HG03103 (cell line): Measurements from ENCODE around the gene BIN2.
"Not testable (repeated sequence)": the region's sequence is repeated elsewhere in the genome, so short reads cannot be mapped to it uniquely, and the experiment has no call there.

Source experiments
- ATAC-seq: cut with Tn5 transposase; IDR thresholded peaks from one replicate; pipeline ENCODE4 v1.9.1; 2021; ENCODE audit warnings: low read depth; ENCODE audit not compliant: unreplicated experiment

Gene BIN2

DNA sequence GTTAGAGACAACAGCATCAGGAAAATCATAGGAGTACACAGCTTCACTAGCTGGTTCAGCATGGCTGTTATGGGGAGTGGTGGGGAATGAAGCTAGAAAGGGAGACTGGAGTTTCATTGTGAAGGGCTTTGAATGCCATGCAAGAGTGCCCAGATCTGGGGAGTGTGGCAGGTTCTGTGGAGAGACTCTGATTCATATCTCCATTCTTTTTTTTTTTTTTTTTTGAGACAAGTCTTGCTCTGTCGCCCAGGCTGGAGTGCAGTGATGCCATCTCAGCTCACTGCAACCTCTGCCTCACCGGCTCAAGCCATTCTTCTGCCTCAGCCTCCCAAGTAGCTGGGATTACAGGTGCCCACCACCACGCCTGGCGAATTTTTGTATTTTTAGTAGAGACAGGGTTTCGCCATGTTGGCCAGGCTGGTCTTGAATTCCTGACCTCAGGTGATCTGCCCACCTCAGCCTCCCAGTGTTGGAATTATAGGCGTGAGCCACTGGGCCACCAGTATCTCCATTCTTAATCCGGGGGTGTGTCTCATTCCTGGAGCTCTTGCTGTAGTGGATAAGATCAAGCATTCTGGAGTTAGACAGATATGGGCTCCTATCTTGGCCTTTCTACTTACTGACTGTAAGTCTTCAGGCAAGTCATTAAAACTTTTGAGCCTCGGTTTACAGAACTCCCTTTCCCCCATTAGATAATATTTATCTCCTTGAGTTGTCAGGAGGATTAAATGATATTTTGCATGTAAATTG, 5.7 kb downstream of the BIN2 start:
- ATAC-seq: not testable (repeated sequence)

DNA sequence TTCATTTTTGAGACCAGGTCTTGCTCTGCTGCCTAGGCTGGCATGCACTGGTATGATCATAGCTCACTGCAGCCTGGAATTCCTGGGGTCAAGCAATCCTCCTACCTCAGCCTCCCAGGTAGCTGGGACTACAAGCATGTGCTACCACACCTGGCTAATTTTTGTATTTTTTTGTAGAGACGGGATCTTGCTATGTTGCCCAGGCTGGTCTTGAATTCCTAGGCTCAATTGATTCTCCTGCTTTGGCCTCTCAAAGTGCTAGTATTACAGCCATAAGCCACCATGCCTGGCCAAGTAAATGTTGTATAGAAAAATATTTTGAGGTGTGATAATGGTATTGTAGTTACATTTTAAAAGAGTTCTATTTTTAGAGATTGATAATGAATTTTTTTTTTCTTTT, 12.6 kb downstream of the BIN2 start:
- ATAC-seq: no peak

DNA sequence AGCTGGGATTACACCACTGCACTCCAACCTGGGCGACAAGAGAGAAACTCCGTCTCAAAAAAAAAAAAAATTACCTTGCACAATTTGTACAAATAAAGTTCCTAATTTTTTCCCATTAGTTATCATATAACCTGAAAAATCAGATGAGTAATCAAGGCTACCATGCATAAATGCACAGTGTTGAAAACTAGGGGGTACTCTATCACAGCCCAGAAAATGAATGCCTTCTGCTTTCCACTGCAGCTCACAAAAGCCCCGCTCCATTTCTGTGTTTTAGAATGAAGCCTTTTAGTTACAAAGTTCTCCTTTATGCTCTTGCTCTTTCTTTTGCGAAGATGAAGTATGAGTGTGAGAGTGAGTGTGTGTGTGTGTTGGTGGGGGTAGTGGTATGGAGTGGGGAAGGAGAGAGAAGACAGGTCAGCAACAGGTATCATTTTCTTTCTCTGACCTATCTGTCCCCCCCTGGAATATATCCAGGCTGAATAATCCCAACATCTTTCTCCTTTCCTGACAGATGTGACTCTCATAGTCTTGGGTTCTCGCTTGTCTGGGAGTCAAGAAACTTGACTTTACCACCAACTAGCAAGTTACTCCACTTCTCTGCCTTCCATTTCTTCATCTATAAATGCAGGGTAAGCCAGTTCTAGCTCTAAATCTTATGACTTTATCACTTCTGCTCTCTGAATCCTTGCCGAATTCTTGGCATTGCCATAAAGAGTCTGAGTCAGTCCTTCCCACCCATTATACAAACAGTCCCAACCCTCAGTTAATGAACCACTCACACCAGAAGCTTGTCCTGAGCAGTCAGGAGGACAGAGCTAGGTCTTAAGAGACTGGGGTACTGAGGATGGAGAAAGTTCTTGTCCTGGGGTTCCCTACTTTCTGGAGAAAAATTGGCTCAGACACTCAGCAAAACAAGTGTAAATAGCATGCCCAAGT, 16.1 kb downstream of the BIN2 start:
- ATAC-seq: no peak

DNA sequence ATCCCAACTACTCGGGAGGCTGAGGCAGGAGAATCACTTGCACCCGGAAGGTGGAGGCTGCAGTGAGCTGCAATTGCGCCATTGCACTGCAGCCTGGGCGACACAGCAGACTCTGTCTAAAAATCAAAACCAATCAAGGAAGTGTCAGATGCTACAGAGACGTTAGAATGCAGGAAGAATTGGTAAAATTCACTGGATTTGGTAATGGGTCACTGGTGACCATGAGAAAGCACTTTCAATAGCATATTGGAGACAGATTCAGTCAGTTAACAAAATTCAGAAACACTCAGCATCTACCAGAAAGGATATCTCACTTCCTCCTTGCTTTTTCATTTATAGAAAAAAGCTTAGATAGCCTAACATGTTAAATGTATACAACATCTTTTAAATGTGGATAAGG, 17.5 kb downstream of the BIN2 start:
- ATAC-seq: no peak

DNA sequence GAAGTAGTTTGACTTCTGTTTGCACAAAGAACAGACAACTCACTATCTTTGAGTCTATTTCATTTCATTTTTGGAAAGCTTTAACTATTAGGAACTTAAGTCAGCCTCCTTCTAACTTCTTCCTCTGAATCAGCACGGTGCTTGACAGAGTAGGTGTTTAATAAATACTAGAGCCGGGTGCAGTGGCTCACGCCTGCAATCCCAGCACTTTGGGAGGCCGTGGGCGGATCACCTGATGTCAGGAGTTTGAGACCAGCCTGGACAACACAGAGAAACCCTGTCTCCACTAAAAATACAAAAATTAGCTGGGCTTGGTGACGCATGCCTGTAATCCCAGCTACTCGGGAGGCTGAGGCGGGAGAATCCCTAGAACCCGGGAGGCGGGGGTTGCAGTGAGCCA, 23.2 kb downstream of the BIN2 start:
- ATAC-seq: not testable (repeated sequence)

DNA sequence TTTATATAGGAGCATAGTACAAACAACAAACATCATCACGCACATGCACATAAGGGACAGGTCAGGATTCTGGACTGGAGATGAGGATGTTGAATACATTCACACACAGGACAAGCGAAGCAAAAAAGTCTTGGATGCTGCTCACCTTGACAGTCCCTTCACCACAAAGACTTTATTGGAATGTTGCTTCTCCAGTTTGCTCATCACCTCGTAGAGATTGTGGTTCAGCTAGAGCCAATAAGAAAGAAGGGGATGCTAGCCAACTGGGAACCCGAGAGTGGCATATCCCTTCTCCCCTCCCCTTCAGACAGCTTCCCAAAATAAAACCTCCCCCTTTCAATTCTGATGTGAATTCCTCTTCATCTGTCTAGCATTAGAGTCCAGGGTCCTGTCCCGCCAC, 28.3 kb downstream of the BIN2 start:
- no peak for ATAC-seq

DNA sequence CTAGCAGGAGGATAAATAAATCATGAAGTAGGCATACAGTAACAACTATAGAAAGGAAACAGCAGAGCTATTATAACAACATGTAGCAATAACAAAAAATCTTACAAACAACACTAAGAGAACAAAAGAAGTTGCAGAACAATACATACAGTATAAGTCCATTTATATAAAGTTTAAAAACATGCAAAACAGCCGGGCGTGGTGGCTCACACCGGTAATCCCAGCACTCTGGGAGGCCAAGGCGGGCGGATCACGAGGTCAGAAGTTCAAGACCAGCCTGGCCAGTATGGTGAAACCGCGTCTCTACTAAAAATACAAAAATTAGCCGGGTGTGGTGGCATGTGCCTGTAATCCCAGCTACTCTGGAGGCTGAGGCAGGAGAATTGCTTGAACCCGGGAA, 29.9 kb downstream of the BIN2 start:
- ATAC-seq: not testable (repeated sequence)

DNA sequence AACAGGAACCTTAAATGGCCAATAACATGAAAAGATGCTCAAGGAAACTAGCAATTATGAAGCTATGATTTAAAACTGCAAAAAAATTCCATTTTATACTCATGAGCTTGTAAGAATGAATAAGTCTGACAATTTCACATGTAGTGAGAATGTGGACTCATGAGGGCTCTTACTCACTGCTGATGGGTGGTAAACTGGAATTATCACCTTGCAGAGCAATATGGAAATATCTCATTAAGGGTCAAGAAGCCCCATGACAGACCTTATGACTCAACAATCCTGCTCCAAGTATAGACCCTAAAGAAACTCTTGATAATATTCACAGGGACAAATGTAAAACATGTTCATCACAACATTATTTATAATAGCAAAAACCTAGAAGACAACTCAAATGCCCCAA, 30.3 kb downstream of the BIN2 start:
- ATAC-seq: no peak

DNA sequence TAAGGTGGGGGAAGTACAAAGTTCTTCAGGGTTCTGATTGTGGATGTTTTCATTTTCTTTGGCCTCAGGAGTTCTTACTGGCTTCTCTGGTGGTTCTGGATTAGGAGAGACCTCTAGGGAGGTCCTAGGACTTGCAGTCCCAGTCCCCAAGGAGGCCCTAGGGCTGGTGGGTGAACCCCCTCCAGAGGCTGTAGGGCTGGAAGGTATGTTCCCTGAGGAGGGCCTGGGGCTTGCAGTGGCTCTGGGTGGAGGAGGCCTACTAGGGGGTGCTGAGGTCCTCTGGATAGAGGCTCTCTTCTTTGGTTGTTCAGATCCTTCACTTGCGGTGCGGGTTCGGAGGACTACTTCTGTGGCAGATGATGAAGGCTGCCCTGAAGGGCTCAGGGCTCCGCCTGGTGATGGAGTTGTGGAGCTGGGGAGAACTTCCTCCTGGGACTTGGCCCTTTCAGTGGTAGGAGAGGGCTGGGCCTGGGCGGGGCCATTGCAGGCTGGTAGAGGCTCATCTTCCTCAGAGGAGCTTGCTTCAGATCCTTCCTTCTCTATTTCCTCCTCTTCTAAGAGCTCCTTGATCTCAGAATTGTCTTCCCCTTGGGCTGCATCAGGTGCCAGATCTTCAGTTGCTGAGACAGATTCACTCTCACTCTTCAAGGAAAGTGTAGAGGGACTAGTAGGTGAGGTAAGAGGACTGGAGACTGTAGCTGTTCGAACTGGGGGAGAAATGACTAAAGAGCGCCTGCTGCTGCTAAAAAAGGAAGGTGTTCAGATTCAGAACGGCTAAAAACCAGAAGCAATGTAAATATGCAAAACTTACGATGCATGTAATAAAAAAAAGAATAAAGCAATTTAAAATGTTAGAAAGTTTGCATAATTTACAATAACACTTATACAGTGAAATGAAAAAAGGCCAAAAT, 32.1 kb downstream of the BIN2 start:
- not testable (repeated sequence) for ATAC-seq

DNA sequence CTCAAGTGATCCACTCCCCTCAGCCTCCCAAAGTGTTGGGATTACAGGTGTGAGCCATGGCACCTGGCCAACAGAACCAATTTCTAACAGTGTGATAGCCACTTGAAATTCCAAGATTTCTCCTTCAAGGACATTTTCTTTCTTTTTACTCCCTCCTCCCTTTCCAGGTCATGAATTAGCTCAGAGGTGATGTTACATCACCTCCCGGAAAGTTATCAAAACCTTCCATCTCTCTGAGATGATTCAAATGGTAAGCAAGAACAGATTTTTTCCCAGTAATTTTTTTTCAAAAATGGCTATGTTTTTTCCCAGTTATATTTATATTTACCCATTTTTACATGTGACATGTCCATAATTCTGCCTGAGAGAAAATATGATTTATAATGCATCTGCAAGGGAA, 38.1 kb downstream of the BIN2 start:
- ATAC-seq: no peak

DNA sequence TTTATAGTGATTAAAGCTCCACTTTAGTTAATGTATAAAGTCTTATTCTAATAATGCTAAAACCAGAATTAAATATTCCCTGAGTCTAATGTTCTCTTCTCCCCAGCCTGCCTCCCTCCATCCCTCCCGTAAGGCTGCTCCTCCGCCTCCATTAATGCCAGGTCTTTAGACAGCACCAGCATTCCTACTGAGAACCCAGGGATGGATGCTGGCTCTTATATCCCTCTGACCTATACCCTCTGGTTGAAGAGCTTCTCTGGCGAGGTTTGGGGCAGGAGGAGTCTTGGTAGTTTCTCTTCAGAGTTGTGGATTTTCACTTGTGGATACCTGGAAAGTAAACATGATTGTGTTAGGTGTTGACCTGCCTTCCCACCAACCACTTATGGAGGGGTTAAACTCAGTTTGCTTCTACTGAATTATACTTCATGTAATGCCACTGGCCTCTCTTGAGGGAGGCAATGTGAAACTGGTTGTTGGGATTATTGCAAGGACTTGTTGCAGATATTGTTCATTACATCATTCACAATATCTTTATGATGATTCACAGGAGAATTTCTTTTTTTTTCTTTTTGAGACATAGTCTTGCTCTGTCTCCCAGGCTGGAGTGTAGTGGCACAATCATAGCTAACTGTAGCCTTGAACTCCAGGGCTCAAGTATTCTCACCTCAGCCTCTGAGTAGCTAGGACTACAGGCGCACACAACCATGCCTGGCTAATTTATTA, 42.6 kb downstream of the BIN2 start:
- no peak for ATAC-seq

DNA sequence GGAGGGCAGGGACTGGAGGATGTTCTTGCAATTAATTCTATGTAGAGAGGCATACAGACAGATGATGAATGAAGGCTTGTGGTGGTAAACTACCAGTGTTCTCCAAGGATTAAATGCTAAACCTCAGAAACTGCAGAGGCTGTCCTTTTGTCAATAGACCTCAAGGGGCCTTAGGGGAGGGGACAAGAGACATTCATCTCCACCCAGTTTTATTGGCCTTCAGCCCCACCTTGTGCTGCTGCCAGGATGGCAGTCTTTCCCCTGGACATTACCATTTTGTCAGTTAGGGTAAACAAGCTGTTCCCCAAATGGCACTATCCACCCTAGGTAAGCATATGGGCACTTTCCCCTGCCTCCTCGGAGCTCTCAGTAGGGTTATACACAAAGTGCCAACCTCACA, 48.9 kb downstream of the BIN2 start:
- ATAC-seq: no peak

DNA sequence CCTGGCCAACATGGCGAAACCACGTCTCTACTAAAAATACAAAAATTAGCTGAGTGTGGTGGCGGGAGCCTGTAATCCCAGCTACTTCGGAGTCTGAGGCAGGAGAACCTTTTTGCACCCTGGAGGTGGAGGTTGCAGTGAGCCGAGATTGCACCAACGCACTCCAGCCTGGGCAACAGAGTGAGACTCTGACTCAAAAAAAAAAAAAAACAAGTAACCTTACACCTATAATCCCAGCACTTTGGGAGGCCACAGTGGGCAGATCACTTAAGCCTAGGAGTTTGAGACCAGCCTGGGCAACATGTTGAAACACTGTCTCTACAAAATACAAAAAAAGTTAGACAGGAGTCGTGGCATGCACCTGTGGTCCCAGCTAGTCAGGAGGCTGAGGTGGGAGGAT, 51.2 kb downstream of the BIN2 start:
- ATAC-seq: not testable (repeated sequence)

DNA sequence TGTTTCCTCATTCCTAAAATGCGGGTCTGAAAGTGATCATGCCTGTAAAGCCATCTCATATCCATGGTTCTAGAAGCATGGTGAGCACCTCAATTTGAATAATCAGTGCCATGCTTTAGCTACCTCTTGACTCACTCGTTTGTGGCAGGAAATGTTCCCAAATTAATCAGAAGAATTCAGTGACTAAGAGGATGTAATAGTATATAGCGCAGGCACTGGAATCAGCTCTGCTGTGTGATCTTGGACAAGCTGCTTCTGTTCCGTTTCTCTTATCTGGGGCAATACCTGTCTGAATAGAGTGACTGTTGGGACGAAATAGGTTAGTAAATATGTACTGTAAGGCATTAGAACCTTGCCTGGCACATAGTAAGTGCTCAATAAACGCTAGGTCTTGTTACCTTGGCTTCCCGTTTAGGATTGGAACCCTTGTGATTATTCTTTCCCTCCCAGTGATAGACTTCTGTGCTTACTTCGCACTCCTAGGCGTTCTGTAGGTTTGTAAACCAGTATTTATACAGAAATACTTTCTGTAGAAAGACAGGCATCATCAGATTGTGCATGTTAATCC, 52.9 kb downstream of the BIN2 start:
- no peak for ATAC-seq

DNA sequence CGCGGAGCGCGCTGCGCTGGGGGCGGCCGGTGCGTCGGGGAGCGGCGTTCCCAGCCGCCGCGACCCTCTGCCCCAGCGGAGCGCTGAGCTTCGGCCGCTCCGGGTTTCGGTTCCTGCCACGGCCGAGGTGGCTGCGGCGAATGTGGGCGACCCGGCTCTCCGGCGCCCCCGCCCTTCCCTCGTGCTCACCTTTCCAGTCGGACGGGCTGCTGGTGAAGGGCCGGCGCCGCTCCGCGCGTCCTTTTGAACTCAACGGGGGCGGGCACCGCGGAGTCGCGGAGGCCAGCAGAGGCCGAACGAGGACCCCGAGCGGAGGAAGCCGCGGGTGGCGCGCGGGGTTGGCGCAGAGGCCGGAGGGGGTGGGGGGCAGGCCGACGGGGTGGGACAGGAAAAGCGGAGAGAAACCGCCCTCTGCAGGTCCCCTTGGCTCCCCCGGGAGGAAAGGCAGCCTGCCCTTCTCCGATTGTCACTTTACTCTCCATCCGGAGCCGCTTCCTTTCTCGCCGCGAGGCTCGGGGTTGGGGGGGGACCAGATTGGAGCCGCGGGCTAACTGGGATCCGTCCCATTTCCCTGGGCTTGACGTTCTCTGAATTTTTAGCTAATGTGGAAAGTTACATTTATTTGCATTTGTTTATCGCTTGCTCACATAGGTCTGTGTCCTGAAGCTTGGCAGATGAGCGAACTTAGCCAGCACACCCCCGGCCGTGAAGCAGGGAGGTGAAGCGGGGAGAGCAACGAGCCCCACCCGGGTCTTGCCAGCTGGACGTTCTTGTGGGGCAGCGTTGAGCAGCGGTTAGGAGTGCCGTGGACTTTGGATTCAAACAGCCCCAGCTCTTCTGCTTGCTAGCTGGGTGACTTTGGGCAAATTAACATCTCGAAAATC, 53.7 kb downstream of the BIN2 start, which contains the start of gene SMAGP:
Gene SMAGP, minus strand, starts transcription at position 349 of the 884 bp plus-strand sequence. CDS start 1,137 bp downstream, outside the sequence.
- peak; percentile 67 for ATAC-seq

DNA sequence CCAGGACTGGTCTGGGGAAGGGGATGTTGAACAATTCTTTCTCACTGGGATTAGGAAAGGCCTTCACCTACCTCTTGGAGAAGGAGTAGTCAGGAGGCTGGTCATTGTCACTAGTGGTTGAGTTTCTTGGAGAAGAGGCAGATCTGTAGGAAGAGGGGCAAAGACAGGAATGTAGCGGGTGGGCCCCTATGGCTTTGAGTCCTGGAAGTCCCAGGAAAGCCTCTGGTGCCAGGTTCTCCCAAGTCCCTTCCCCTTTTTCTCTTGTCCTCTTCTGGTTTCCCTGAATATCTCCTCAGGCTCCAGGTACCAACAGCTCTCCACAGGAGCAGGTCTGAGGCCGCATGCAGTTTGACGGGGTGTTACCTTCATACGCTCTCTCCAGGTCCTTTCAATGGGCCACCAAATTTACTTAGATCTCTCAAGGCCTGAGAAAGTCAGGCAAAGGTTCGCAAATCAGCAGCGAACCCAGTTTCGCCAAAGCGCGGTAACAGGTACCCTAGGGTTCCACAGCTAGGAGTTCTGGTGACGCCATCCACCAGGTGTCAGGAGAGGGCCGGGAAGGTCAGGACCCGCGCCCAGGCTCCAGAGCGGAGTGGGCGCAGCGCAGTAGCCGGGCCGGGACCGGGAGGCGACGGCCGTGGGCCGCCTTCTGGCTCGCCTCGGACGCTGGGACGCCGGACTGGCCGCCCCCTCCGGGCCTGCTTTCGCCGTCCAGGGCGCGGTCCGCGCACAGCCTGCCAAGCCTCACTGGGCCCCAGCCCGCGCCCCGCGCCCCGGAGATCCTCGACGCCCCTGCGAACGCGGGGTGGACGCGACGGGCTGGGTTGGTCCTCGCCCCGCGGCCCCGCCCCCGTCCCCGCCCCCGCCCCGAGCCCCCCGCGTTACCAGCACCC, 54.6 kb downstream of the BIN2 start:
- peak; percentile 25 for ATAC-seq

DNA sequence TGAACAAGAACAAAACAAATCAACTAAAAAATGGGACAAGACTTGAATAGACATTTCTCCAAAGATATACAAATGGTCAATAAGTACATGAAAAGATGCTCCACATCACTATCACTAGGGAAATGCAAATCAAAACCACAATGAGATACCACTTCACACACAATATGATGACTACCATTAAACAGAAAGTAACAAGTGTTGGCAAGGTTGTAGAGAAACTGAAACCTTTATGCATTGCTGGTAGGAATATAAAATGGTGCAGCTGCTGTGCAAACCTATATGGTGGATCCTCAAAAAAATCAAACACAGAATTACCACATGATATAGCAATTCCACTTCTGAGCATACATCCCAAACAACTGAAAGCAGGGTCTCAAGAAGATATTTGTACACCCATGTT, 59.0 kb downstream of the BIN2 start:
- ATAC-seq: no peak

DNA sequence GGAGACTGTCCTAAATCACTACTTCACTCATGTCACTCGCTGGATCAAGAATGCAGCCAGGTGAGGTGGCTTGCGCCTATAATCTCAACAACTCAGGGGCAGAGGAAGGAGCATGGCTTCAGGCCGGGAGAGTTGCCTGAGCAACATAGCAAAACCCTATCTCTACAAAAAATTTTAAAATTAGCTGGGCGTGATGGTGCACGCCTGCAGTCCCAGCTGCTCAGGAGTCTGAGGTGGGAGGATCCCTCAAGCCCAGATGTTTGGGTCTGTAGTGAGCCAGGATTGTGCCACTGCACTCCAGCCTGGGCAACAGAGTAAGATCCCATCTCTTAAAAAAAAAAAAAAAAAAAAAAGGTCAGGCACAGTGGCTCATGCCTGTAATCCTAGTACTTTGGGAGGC, 59.7 kb downstream of the BIN2 start:
- ATAC-seq: no peak
